Calu3 (cell line): Measurements from ENCODE around the gene TPGS1. TPM values are rescaled to one million over a fixed set of nuclear protein-coding genes. Genes with fewer than 3 reads are reported as not detected.

Experiments used
- BruUV-seq: library from RNA; stranded (reverse); fragments of 400-500 nt; replicated peaks from 2 replicates; lab custom pipeline; 2021; lab: Mats Ljungman, UMichigan
- CTCF ChIA-PET: fragments of 300-600 bp; sonication (Branson Sonifier 250); formaldehyde crosslinking; loops from one replicate; lab custom pipeline; 2022; ENCODE audit warnings: antibody characterized with exemption; lab: Charles Lee
- DNase-seq: peaks from one replicate; pipeline ENCODE4 v3.0.0; 2022
- H3K27ac Mint-ChIP-seq: one replicate; pipeline ENCODE4 v1.8.0; 2022; ENCODE audit warnings: mixed read lengths; ENCODE audit not compliant: unreplicated experiment
- H3K27me3 Mint-ChIP-seq: one replicate; pipeline ENCODE4 v1.8.0; 2022; ENCODE audit warnings: mixed read lengths; ENCODE audit not compliant: unreplicated experiment
- H3K36me3 Mint-ChIP-seq: one replicate; pipeline ENCODE4 v1.8.0; 2022; ENCODE audit warnings: mild to moderate bottlenecking, moderate library complexity, mixed read lengths; ENCODE audit not compliant: insufficient read depth, unreplicated experiment
- H3K4me1 Mint-ChIP-seq: one replicate; pipeline ENCODE4 v1.8.0; 2022; ENCODE audit warnings: mild to moderate bottlenecking, low read depth, mixed read lengths; ENCODE audit not compliant: unreplicated experiment
- H3K4me3 Mint-ChIP-seq: one replicate; pipeline ENCODE4 v1.8.0; 2022; ENCODE audit warnings: mild to moderate bottlenecking, low read depth, moderate library complexity, mixed read lengths; ENCODE audit not compliant: unreplicated experiment
- H3K9me3 Mint-ChIP-seq: one replicate; pipeline ENCODE4 v1.8.0; 2022; ENCODE audit warnings: low read depth, mixed read lengths; ENCODE audit not compliant: unreplicated experiment
- CTCF ChIP-seq: fragments of 200-600 bp; IDR thresholded peaks from one replicate; pipeline ENCODE4 v1.8.0; 2022; ENCODE audit warnings: antibody characterized with exemption; ENCODE audit not compliant: unreplicated experiment
- intact Hi-C: fragments of 100-400 bp; cut with micrococcal nuclease; formaldehyde crosslinking; loops from one replicate; pipeline ENCODE4 v1.10.0; 2022; ENCODE audit not compliant: unreplicated experiment
- total RNA-seq: library from RNA; stranded (reverse); gene quantifications from 2 replicates; pipeline ENCODE4 v1.2.3, GENCODE V29; 2022

The TPGS1 gene
- total RNA-seq, 1 experiment from 2014 or later = 9.0 TPM

DNA sequence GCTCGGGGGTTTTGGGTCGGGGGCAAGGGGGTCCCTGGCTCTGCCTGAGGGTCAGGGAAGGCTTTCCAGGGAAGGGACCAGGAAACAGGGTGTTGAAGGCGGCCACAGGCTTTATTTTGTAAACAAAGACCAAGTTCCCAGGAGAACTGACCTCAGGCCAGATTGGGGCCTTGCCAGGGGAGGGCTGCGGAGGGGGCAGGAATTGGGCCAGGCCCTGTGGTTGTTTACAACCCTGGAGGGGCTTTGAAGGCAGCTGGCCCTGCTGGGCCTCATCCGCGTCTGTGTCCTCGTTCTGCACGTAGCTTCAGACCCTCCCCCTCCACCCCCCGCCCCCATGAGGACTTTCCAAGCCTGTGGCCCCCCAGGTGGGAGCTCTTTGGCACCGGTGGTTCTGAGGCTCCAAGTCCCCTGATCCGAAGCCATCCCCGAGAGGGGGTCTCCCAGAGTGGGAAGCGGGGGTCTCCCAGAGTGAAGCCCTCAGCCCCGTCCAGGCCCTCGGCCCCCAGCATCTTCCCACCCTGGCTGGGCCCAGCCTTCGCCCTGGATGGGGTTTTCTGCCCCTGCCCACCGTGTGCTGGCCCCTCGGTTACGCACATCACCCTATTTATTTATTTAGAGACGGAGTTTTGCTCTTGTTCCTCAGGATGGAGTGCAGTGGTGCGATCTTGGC, 51.6 kb downstream of the TPGS1 start:
- intact Hi-C loops = no loop called here
- Mint-ChIP-seq H3K4me3 (no peak overlapping the region), H3K27me3 (no peaks in the 10 kb centered on the region), H3K27ac (no peak overlapping the region), H3K36me3 (peaks cover 12% of the 10 kb centered on the region), H3K9me3 (no peaks in the 10 kb centered on the region), H3K4me1 (no peaks in the 10 kb centered on the region)
- CTCF ChIA-PET = no interaction called here
- no TSS peak for BruUV-seq
- DNase-seq = no peak
- no peak for TF ChIP-seq CTCF

GRCh38 chr19:560121-560520, 52.8 kb downstream of the TPGS1 start:
- Mint-ChIP-seq H3K27me3 (no peaks in the 10 kb centered on the region), H3K4me3 (no peak overlapping the region), H3K9me3 (no peaks in the 10 kb centered on the region), H3K4me1 (no peaks in the 10 kb centered on the region), H3K27ac (no peak overlapping the region), H3K36me3 (peaks cover 12% of the 10 kb centered on the region)
- CTCF ChIA-PET = no interaction called here
- intact Hi-C loops = no loop called here
- DNase-seq = no peak
- TF ChIP-seq CTCF = no peak
- BruUV-seq = no TSS peak

GRCh38 chr19:566403-566802, 59.1 kb downstream of the TPGS1 start:
- Mint-ChIP-seq H3K4me1 (peaks cover 5% of the 10 kb centered on the region), H3K4me3 (no peak overlapping the region), H3K27me3 (no peaks in the 10 kb centered on the region), H3K36me3 (peaks cover 13% of the 10 kb centered on the region), H3K9me3 (no peaks in the 10 kb centered on the region), H3K27ac (no peak overlapping the region)
- TF ChIP-seq CTCF = no peak
- CTCF ChIA-PET = no interaction called here
- intact Hi-C loops = no loop called here
- BruUV-seq = no TSS peak
- DNase-seq = no peak

DNA sequence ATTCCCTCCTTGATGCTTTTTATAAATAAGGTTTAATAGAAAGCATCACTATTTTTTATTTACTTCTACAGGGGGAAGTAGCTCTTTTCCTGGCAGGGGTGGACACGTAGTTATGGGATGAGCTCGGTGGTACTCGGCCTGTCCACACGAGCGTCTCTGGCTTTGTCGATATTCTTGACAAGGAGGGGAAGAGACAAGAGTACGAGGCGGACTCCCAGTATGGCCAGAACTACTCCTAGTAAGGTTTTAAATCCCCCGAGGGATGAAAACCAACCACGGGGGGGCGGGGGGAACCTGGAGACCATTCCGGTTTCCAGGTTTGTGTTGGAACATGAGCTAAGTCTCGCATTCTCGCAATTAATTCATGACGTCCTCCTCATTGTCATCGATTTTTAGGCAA, 59.5 kb downstream of the TPGS1 start:
- Mint-ChIP-seq H3K4me1 (peaks cover 7% of the 10 kb centered on the region), H3K27me3 (no peaks in the 10 kb centered on the region), H3K27ac (no peak overlapping the region), H3K36me3 (peaks cover 16% of the 10 kb centered on the region), H3K9me3 (no peaks in the 10 kb centered on the region), H3K4me3 (no peak overlapping the region)
- DNase-seq = no peak
- CTCF ChIA-PET = no interaction called here
- BruUV-seq = no TSS peak
- intact Hi-C loops = no loop called here
- no peak for TF ChIP-seq CTCF
